Mesodermal cell (in vitro differentiated cells): ENCODE data around the gene YIF1B.
"Not testable (repeated sequence)": the region's sequence is repeated elsewhere in the genome, so short reads cannot be mapped to it uniquely, and the experiment has no call there.

Source experiments
- H3K27ac ChIP-seq: 2 replicates; pipeline ENCODE4 v1.7.0; 2013; ENCODE audit warnings: mild to moderate bottlenecking, low read depth, low read length, moderate library complexity; ENCODE audit not compliant: severe bottlenecking
- H3K36me3 ChIP-seq: 2 replicates; pipeline ENCODE4 v1.7.1; 2013; ENCODE audit warnings: mild to moderate bottlenecking, low read length, moderate library complexity; ENCODE audit not compliant: control insufficient read depth, insufficient read depth
- H3K4me1 ChIP-seq: one replicate; pipeline ENCODE4 v1.7.1; 2013; ENCODE audit warnings: mild to moderate bottlenecking, low read length; ENCODE audit not compliant: insufficient read depth, control insufficient read depth, poor library complexity, severe bottlenecking
- H3K4me3 ChIP-seq: 2 replicates; pipeline ENCODE4 v1.7.0; 2013; ENCODE audit warnings: low read length, control low read depth, mild to moderate bottlenecking; ENCODE audit not compliant: insufficient read depth, poor library complexity, severe bottlenecking; ENCODE audit errors: extremely low read depth
- H3K9me3 ChIP-seq: 2 replicates; pipeline ENCODE4 v1.7.1; 2013; ENCODE audit warnings: mild to moderate bottlenecking, low read length, moderate library complexity; ENCODE audit not compliant: control insufficient read depth
- WGBS, 2 experiments: methylation state at CpG; one replicate each; pipeline ENCODE4 v1.1.5; 2013; ENCODE audit warnings: missing lambda C conversion rate in 2 of 2; ENCODE audit not compliant: insufficient coverage in 2 of 2; 5-methylcytosine and 5-hydroxymethylcytosine counted together

Gene YIF1B

DNA sequence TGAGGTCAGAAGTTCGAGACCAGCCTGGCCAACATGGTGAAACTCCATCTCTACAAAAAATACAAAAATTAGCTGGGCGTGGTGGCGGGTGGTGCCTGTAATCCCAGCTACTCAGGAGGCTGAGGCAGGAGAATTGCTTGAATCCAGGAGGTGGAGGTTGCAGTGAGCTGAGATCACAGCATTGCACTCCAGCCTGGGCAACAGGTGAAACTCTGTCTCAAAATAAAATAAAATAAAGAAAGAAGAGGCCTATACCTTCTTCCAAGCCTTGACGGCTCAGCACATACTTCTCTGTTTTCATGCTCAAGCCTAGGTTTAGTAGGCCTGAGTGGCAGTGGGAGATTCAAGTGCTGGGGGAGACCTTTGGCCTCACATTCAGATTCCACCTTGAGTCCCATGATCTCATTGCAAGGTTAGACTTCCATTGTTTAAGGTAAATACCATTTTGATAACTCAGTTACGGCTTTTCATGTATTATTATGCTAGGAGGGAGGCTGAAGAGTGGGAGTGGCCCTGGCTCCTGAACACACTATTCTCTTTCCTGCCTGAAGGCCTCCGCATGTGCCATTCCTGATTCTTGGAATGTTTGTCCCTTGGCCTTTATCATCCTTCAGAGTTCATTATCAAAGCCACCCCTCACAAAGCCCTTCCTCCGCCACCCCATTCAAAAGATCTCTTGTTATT, 53.0 kb downstream of the YIF1B start:
- Histone ChIP-seq H3K4me1 (peaks cover 20% of the 10 kb centered on the region), H3K9me3 (no peaks in the 10 kb centered on the region), H3K4me3 (no peak overlapping the region), H3K27ac (no peak overlapping the region), H3K36me3 (no peaks in the 10 kb centered on the region)
- 93 to 98% methylated on average over 4 to 5 of the region's 7 CpGs for WGBS, 2 experiments

DNA sequence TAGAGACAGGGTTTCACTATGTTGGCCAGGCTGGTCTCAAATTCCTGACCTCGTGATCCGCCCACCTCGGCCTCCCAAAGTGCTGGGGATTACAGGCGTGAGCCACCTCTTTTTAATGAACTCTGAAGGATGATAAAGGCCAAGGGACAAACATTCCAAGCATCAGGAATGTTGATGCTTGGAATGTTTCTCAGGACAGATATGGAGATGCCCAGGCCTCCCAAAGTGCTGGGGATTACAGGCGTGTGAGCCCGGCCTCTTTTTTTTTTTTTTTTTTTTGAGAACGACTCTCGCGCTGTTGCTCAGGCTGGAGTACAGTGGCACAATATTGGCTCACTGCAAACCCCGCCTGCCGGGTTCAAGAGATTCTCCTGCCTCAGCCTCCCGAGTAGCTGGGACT, 53.8 kb downstream of the YIF1B start:
- H3K9me3 ChIP-seq, H3K36me3 ChIP-seq, H3K4me3 ChIP-seq, H3K27ac ChIP-seq: not testable (repeated sequence)
- 90 to 96% methylated on average over 7 to 10 of the region's 12 CpGs for WGBS, 2 experiments
- H3K4me1 ChIP-seq = peaks cover 12% of the 10 kb centered on the region

DNA sequence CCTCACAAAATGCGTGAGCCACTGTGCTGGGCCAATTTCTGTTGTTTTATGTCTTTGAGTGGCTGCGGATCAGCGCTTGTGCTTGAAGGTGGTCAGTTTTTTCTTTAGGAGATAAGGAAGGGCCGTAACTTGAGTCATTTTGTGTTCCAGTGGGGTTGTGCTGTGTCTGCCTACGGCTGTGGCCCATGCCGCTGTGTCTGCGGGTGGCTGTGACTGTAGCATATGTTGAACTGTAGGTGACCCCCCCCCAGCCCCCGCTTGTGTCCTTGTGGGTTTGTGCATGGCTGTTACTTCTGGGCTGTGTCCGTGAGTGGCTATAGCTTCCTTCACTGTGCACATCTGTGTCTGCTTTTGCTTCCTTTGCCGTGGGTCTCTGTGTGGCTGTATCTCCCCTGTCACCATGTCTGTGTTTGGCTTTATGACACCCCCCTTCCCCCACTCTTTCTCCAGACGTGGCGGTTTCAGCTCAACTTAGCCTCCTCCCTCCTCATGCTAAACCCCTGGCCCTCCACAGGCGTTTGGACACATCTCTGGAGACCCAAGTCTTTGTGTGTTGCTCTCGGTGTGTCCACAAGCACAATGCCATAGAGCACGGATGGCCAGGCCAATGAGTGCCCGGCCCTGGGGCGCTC, 60.2 kb downstream of the YIF1B start:
- Histone ChIP-seq H3K27ac (peak overlapping the region; percentile 53), H3K4me1 (peaks cover 24% of the 10 kb centered on the region), H3K36me3 (no peaks in the 10 kb centered on the region), H3K9me3 (no peaks in the 10 kb centered on the region), H3K4me3 (peak overlapping the region; percentile 46)
- WGBS, 2 experiments = 66 to 67% methylated on average over 15 to 17 of the region's 17 CpGs

DNA sequence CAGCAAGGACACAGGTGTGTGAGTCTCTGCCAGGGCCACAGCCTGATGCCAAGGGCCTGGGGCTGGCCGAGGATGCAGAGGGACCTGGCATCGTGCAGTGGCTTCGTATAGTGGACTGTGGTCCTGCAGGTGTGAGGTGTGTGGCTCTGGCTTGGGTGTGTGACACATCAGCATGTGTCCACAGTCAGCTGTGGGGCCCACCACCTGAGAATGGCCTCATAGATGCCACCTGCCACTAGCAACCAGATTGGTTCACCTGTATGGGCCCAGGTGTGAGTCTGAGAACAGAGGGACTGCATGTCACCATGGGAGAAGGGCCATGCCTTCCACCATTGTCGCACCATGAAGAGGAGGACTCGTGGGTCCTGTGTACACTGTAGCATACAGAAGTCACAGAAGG, 62.0 kb downstream of the YIF1B start:
- WGBS, 2 experiments = 93% methylated on average over 5 of the region's 5 CpGs

More for the DNA sequence above, 62.0 kb downstream of the YIF1B start:
- Histone ChIP-seq H3K9me3 (no peaks in the 10 kb centered on the region), H3K4me1 (peaks cover 24% of the 10 kb centered on the region), H3K36me3 (no peaks in the 10 kb centered on the region), H3K27ac (no peak overlapping the region), H3K4me3 (no peak overlapping the region)
